NOMO-1 (cell line): ENCODE data around the gene DNAJC6.
"Not testable (repeated sequence)": the region's sequence is repeated elsewhere in the genome, so short reads cannot be mapped to it uniquely, and the experiment has no call there.

Source experiments
- DNase-seq, 2 experiments: peaks; one replicate each; lab custom pipeline; 2025; ENCODE audit not compliant: unreplicated experiment in 2 of 2; lab: John Stamatoyannopoulos, UW

The DNAJC6 gene

GRCh38 chr1:65425006-65425405 is 115.7 kb downstream of the DNAJC6 start:
- no peak for DNase-seq

GRCh38 chr1:65425697-65426096 is 116.4 kb downstream of the DNAJC6 start:
- no peak for DNase-seq

- no peak for DNase-seq
Measured at GRCh38 chr1:65429078-65429477, 119.7 kb downstream of the DNAJC6 start.

GRCh38 chr1:65429806-65430205 is 120.5 kb downstream of the DNAJC6 start:
- DNase-seq, result peak in 1 of 2 experiments; percentile 3

- DNase-seq, result peak in 1 of 2 experiments; percentile 18
Measured at GRCh38 chr1:65431111-65431705, 121.9 kb downstream of the DNAJC6 start.

- no peak for DNase-seq
Measured at GRCh38 chr1:65432918-65433317, 123.6 kb downstream of the DNAJC6 start.

GRCh38 chr1:65434255-65434654 is 124.9 kb downstream of the DNAJC6 start:
- no peak for DNase-seq

- no peak for DNase-seq
Measured at GRCh38 chr1:65434760-65435159, 125.4 kb downstream of the DNAJC6 start.

- DNase-seq, result no peak
Measured at GRCh38 chr1:65435987-65436386, 126.6 kb downstream of the DNAJC6 start.

GRCh38 chr1:65437616-65438015 is 128.3 kb downstream of the DNAJC6 start:
- DNase-seq, result no peak

GRCh38 chr1:65440322-65440900 is 131.1 kb downstream of the DNAJC6 start:
- no peak for DNase-seq

- DNase-seq, result no peak
Measured at GRCh38 chr1:65440915-65441314, 131.6 kb downstream of the DNAJC6 start.

GRCh38 chr1:65441464-65441863 is 132.1 kb downstream of the DNAJC6 start:
- no peak for DNase-seq

GRCh38 chr1:65442442-65442841 is 133.1 kb downstream of the DNAJC6 start:
- DNase-seq, result no peak

- DNase-seq, result no peak
Measured at GRCh38 chr1:65443647-65444046, 134.3 kb downstream of the DNAJC6 start.

GRCh38 chr1:65444128-65444640 is 134.8 kb downstream of the DNAJC6 start:
- DNase-seq, result no peak

GRCh38 chr1:65445837-65446236 is 136.5 kb downstream of the DNAJC6 start:
- no peak for DNase-seq

- DNase-seq, result no peak
Measured at GRCh38 chr1:65449214-65449823, 140.0 kb downstream of the DNAJC6 start.

- DNase-seq, result not testable (repeated sequence)
Measured at GRCh38 chr1:65455678-65456077, 146.3 kb downstream of the DNAJC6 start.

GRCh38 chr1:65456481-65456880 is 147.1 kb downstream of the DNAJC6 start:
- no peak for DNase-seq

- no peak for DNase-seq
Measured at GRCh38 chr1:65457868-65458267, 148.5 kb downstream of the DNAJC6 start.

- no peak for DNase-seq
Measured at GRCh38 chr1:65458730-65459396, 149.5 kb downstream of the DNAJC6 start.
